ENCODE results near the gene UNC13D.

- no peak for TF ChIP-seq POLR2A (IDR thresholded peaks at IDR 0.05)
- TF ChIP-seq, protein P1, sequence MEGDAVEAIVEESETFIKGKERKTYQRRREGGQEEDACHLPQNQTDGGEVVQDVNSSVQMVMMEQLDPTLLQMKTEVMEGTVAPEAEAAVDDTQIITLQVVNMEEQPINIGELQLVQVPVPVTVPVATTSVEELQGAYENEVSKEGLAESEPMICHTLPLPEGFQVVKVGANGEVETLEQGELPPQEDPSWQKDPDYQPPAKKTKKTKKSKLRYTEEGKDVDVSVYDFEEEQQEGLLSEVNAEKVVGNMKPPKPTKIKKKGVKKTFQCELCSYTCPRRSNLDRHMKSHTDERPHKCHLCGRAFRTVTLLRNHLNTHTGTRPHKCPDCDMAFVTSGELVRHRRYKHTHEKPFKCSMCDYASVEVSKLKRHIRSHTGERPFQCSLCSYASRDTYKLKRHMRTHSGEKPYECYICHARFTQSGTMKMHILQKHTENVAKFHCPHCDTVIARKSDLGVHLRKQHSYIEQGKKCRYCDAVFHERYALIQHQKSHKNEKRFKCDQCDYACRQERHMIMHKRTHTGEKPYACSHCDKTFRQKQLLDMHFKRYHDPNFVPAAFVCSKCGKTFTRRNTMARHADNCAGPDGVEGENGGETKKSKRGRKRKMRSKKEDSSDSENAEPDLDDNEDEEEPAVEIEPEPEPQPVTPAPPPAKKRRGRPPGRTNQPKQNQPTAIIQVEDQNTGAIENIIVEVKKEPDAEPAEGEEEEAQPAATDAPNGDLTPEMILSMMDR (IDR thresholded peaks at IDR 0.05), result no peak
- no peak for TF ChIP-seq EP300 (IDR thresholded peaks at IDR 0.05)
Measured at GRCh38 chr17:75864448-75864871, 20.3 kb upstream of the UNC13D start.
